Stimulated activated CD4-positive, alpha-beta T cell treated with anti-CD3 and anti-CD28 coated beads, Interleukin-1b, Interleukin-23, amount 100 ng/mL, for 24 hours (primary cell): ENCODE results near the gene SLC29A2.
"Not testable (repeated sequence)": the region's sequence is repeated elsewhere in the genome, so short reads cannot be mapped to it uniquely, and the experiment has no call there.

Source experiments
- DNase-seq, 4 experiments: peaks; one replicate each; pipeline ENCODE4 v3.0.0-alpha.2; 2020; ENCODE audit warnings: low read depth in 4 of 4, low spot score in 1 of 4

The SLC29A2 gene

GRCh38 chr11:66386171-66387069 is 14.9 kb upstream of the SLC29A2 start:
- peak; percentile 72 to 81 (median 78) for DNase-seq

GRCh38 chr11:66384316-66384715 is 12.8 kb upstream of the SLC29A2 start:
- DNase-seq: not testable (repeated sequence)

- DNase-seq: not testable (repeated sequence)
These were observed 8.7 kb upstream of the SLC29A2 start for GRCh38 chr11:66380264-66380663.

- not testable (repeated sequence) for DNase-seq
These were observed 2.2 kb upstream of the SLC29A2 start for GRCh38 chr11:66373690-66374287.

- no peak for DNase-seq
These were observed 1.7 kb upstream of the SLC29A2 start for GRCh38 chr11:66373265-66373664.

- no peak for DNase-seq
These were observed 2.3 kb downstream of the SLC29A2 start for GRCh38 chr11:66369073-66369894.

GRCh38 chr11:66368484-66368883 is 3.1 kb downstream of the SLC29A2 start:
- DNase-seq: no peak

GRCh38 chr11:66367561-66368312 is 3.8 kb downstream of the SLC29A2 start:
- no peak for DNase-seq

- no peak for DNase-seq
These were observed 4.6 kb downstream of the SLC29A2 start for GRCh38 chr11:66366844-66367477.

GRCh38 chr11:66365711-66366619 is 5.6 kb downstream of the SLC29A2 start:
- no peak for DNase-seq

- DNase-seq: no peak
These were observed 6.4 kb downstream of the SLC29A2 start for GRCh38 chr11:66365166-66365565.

- DNase-seq: peak in 3 of 4 experiments; percentile 67 to 77 (median 73)
These were observed 7.6 kb downstream of the SLC29A2 start for GRCh38 chr11:66363805-66364535.

- no peak for DNase-seq
These were observed 8.4 kb downstream of the SLC29A2 start for GRCh38 chr11:66363187-66363601.

- DNase-seq: no peak
These were observed 8.9 kb downstream of the SLC29A2 start for GRCh38 chr11:66362481-66363147.

- no peak for DNase-seq
These were observed 10.0 kb downstream of the SLC29A2 start for GRCh38 chr11:66361502-66361941.

GRCh38 chr11:66360406-66361073 is 11.0 kb downstream of the SLC29A2 start:
- no peak for DNase-seq

GRCh38 chr11:66359662-66360087 is 11.9 kb downstream of the SLC29A2 start:
- no peak for DNase-seq
